ENCODE results near the gene PC.

PC gene

DNA sequence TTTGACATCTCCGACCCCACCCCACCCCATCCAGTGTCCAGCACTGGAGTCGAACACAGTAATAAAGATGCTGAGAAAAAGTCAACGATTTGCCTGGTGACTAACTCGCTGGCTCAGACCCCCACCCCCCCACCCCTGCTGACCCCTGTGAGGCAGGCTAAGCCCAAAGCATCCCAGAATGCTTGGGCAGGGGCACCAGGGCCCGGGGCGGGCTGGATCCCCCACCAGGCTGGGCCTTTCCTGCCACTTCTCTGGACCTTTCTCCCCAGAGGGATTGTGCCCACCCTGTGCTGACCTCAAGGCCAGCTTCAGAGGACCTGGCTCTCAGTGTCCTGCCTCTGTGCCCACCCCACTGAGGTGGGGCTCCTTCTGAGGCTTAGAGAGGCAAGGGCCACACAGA, 18.7 kb upstream of the PC start:
- DNase-seq (ENCODE audit: low read depth), result no peak
- TF ChIP-seq CTCF (IDR thresholded peaks at IDR 0.05; ENCODE audit: insufficient read depth, low read depth, low read length, missing control alignments), result no peak
- no peak overlapping the region for H3K4me3 ChIP-seq (ENCODE audit: low read length)

- H3K4me3 ChIP-seq (ENCODE audit: low read length), result no peak overlapping the region
- TF ChIP-seq CTCF (IDR thresholded peaks at IDR 0.05; ENCODE audit: insufficient read depth, low read depth, low read length, missing control alignments), result peak; percentile 71
- no peak for DNase-seq (ENCODE audit: low read depth)
Measured at GRCh38 chr11:66976028-66976467, 17.9 kb upstream of the PC start.

- TF ChIP-seq CTCF (IDR thresholded peaks at IDR 0.05; ENCODE audit: insufficient read depth, low read depth, low read length, missing control alignments), result no peak
- no peak for DNase-seq (ENCODE audit: low read depth)
Measured at GRCh38 chr11:66975405-66976027, 17.3 kb upstream of the PC start.

DNA sequence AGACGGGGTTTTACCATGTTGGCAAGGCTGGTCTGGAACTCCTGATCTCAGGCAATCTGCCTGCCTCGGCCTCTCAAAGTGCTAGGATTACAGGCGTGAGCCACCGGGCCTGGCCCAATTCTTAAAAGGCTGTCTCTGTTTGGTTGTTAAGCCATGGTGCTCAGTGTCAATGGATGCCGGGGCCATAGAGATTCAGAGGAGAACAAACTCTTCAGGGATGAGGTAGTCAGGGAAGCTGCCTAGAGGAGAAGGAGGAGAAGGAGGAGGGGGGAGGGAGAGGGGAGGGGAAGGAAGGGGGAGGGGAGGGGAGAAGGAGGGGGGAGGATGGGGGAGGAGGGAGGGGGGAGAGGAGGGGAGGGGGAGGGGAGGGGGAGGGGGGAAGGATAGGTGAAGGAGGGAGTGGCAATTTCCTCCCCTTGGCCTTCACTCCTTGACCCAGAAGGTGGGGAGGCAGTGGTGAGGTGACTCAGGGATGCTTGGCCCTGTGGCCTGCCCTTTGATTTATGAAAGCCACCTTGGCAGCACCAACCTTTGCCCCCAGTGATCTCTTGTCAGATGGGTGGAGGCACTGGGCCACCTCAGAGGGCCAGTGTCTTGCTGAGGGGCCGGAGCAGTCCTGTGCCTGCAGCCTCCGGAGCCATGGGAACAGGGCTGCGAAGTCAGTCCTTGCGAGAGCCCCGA, 16.7 kb upstream of the PC start, which contains the start of gene C11orf86:
C11orf86 (plus strand) TSS at position 581 of the 681 bp plus-strand sequence; CDS start at position 640, 59 bp downstream.
- TF ChIP-seq CTCF (IDR thresholded peaks at IDR 0.05; ENCODE audit: insufficient read depth, low read depth, low read length, missing control alignments), result no peak
- no peak for DNase-seq (ENCODE audit: low read depth)
- no peak within 1 kb of the TSS for H3K4me3 ChIP-seq (ENCODE audit: low read length)

More at GRCh38 chr11:66975405-66976027, 17.3 kb upstream of the PC start:
- no peak overlapping the region for H3K4me3 ChIP-seq (ENCODE audit: low read length)

DNA sequence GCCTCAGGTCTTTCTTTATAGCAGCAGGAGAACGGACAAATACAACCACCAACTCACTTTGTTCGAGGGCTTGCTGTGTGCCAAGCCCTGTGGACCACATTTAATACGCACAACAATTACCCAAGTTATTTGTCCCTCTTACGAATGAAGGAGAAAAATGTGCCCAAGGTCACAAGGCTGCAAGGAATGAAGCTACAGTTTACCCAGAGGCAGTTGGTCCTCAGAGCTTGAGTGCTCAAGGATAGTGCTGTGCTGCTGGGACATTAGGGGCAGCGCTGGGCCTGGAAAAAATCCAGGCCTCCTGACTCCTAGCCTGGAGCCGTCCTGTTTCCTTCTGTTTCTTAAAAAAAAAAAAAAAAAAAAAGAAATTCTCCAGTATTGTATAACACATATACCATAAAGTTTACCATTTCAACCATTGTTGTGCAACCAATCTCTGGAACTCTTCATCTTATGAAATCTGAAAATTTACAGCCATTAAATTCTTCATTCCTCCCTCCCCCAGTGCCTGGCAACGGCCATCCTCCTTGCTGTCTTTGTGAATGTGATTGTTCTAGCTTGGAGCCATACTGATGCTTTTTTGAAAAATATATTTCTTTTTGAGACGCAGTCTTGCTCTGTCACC, 15.9 kb upstream of the PC start:
- TF ChIP-seq CTCF (IDR thresholded peaks at IDR 0.05; ENCODE audit: insufficient read depth, low read depth, low read length, missing control alignments), result no peak
- H3K4me3 ChIP-seq (ENCODE audit: low read length), result no peak overlapping the region
- DNase-seq (ENCODE audit: low read depth), result no peak

DNA sequence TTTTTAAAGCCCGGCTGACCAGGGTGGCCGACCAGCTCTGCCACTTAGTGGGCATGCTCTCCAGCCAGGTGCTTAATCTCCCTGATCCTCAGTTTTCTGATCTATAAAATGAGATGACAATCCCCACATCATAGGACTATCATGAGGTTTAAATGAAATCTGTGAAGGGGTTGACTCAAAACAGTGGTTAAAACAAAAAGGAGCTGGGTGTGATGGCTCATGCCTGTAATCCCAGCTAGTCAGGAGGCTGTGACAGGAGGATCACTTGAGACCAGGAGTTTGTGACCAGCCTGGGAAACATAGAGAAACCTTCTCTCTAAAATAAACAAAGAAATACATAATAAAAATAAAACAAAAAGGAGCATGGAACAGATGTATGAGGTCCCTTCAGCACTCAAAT, 13.3 kb upstream of the PC start:
- DNase-seq (ENCODE audit: low read depth), result no peak
- no peak for TF ChIP-seq CTCF (IDR thresholded peaks at IDR 0.05; ENCODE audit: insufficient read depth, low read depth, low read length, missing control alignments)
- no peak overlapping the region for H3K4me3 ChIP-seq (ENCODE audit: low read length)

Data from epithelial cell of esophagus (primary cell).